Activated CD8-positive, alpha-beta memory T cell treated with anti-CD3 and anti-CD28 coated beads, Interleukin-2, amount 50 U/mL, for 4 hours (primary cell): ENCODE data around the gene CYYR1.
"Not testable (repeated sequence)": the region's sequence is repeated elsewhere in the genome, so short reads cannot be mapped to it uniquely, and the experiment has no call there.

Experiments used
- DNase-seq: peaks from one replicate; pipeline ENCODE4 v3.0.0-alpha.2; 2020

The CYYR1 gene

DNA sequence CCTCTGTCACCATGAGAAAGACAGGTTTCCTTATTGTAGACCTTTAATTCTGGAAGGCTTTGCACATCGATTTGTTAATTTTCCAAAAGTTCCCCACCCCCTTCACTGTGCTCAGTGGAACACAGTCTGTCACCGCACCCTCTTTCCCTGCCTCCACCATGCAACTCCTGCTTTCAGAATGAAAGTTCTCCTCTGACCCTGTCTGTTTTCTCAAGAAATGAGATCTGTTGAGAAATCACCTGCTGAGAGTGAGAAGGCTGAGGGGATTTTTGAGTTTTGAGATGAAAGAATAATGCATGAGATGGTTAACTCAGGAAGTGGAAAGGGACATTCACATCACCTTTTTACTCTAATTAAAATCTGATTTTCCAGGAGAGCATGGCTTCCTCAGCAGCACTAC, 99.6 kb downstream of the CYYR1 start:
- DNase-seq = no peak

DNA sequence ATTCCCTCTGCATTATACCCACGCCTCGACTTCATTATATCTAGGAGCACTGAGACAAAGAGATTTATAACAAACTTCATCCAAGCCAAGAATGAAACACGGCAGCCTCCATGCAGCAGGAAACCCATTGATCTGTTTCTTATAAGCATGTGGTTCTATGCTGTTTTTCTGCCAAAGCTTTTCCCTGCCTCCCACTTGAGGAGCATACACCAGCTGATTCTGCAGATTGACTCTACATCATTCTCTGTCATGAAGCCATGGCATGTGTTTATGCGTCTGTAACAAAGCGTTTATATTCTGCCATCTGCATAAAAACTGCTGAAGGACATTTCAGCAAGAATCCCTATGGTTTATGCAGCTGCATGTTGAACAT, 102.0 kb downstream of the CYYR1 start:
- no peak for DNase-seq

DNA sequence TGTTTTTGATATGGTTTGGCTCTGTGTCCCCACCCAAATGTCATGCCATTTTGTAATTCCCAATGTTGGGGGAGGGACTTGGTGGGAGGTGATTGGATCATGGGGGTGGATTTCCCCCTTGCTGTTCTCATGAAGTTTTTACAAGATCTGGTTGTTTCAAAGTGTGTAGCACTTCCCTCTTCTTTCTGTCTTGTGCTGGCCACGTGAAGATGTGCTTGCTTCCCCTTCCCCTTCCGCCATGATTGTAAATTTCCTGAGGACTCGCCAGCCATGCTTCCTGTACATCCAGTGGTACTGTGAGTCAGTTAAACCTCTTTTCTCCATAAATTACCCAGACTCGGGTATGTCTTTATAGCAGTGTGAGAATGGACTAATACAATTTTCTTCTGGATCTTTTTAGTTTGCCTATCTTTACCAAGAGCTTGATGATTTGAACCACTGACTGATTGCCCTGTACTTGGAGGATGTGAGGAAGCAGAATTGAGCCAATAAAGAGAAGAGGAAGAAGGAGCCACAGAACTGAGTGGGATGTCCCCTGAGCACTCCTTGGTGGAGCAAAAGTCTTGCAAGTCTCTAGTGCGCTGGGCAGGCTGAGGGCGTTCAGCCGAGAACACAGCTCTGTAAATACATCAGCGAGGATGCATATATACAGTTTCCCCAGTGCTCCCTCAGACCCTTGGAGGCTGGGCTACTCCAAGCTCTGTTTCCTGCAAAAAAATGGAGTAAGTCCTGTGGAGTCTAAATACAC, 102.6 kb downstream of the CYYR1 start:
- DNase-seq = no peak

DNA sequence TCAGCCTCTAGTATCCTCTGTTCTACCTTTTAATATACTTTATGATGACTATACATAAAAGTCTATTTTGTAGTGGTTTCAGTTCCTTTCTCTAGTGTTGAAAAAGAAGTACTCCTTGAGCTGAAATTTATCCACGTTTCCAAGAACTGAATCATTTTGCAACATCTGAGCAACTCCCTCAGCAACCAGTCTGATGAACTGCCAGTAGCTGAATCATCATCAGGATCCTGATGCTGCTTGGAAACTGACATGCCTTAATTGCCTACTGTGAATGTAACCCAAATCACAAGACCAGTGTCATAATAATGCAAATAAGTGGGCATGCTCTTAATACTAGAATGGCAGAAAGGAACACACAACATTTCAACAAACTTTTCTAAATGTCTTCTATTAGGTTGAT, 103.3 kb downstream of the CYYR1 start:
- DNase-seq = no peak

DNA sequence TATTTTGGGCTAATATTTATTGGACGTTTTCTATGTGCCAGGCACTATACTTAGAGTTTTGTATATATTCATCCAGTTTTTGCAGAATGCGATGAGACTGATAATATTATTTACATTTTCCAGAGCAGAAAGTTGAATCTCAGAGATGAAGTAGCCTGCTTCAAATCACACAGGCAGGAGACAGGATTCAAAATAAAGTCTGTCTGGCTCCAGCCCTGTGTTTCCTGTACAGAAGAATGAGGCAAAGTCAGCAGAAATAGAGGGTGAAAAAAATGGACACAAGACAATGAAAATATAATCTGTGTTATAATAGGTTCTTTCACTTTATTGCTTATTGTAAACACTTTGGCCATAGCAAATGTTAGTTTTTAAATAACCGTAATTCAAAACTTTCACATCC, 107.2 kb downstream of the CYYR1 start:
- no peak for DNase-seq

DNA sequence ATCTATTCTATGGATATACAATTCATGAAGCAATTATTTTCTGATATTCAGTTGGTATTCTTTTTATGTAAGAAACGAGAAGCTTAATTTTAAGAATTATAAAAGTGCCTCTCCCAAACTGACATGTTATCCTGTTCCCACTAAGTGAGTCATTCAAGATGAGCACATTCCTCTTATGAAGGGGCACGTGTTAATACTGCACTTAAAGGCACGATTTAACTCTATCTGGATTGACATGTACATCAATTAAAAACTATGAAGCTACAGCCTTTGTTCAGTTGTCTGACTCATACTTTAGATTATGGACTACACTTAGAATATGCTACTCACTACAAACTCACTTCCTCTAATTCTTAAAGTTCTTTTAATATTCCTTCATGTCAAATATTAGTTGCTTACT, 111.6 kb downstream of the CYYR1 start:
- DNase-seq = no peak

DNA sequence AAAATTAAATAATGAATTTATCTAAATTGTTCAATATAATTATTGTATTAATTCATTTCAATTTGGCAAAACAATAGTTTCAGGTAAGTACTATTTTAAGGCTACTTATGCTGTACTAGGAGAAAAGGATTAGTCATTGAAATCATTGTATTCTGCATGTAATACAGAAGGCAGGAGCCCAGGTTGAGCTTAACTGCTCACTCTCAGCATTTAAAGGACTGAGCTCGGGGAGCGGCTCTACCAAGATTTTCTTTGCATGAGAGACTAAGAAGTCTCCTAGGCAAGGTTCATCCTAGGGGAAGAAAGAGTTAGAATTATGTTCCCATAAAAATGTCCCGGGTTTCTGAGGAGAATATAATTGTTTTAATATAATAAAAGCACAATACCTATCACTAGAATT, 112.5 kb downstream of the CYYR1 start:
- DNase-seq = no peak

DNA sequence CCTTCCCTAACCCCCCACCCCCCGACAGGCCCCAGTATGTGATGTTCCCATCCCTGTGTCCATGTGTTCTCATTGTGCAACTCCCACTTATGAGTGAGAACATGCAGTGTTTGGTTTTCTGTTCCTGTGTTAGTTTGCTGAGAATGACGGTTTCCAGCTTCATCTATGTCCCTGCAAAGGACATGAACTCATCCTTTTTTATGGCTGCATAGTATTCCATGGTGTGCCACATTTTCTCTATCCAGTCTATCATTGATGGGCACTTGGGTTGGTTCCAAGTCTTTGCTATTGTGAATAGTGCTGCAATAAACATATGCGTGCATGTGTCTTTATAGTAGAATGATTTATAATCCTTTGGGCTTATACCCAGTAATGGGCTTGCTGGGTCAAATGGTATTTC, 114.2 kb downstream of the CYYR1 start:
- not testable (repeated sequence) for DNase-seq

DNA sequence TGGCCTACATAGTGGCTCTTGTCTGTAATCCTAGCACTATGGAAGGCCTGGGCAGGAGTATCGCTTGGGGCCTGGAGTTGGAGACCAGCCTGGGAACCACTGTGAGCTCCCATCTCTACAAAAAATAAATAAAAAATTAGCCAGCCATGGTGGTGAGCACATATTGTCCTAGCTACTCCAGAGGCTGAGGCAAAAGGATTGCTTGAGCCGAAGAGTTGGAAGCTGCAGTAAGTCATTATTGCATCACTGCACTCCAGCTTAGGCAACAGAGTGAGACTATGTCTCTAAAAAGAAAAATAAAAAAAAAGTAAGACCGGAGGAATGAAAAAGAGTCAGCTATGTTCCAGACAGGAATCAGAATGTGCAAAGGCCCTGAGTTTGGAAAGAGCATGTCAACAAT, 115.3 kb downstream of the CYYR1 start:
- DNase-seq = no peak

DNA sequence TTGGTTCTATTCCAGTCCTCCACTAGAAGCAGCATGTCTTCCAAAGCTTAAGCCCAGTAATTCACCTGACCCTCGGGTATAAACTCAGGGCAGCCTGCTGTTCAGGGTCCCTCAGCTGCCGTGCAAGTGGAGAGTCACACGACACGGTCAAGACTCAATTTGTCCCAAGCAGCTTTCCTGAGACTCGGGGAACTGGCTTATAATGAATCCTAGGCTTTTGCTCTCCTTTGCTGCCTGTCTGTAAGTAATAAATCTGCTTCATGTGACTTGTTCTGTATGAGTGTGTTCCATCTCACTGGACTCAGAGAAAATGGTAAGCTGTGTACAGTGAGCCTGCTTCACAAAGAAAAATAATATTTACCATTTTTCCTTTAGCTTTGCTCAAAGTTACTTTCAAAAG, 119.8 kb downstream of the CYYR1 start:
- DNase-seq = no peak

DNA sequence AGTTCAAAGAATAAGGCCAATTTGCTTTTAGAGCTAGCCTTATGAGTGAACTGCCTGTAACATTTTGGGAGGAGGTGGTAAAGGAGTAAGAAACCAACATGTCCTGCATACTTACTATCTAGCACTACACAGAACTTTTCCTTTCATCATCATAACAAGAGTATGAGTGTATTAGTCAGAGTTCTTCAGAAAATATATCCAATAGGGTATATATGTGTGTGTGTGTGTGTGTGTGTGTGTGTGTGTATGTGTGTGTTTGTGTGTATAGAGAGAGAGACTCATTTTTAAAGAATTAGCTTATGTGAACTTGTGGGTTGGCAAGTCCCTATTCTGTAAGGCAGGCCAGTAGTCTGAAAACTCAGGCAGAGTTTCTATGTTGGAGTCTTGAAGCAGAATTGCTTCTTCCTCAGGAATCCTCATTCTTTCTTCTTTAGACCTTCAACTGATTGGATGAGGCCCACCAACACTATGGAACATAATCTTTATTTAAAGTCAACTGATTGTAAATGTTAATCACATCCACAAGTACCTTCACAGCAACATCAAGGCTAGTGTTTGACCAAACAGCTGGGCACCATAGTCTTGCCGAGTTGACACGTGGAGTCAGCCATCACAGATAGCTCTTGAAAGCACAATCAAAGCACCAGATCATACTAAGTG, 121.9 kb downstream of the CYYR1 start:
- no peak for DNase-seq

DNA sequence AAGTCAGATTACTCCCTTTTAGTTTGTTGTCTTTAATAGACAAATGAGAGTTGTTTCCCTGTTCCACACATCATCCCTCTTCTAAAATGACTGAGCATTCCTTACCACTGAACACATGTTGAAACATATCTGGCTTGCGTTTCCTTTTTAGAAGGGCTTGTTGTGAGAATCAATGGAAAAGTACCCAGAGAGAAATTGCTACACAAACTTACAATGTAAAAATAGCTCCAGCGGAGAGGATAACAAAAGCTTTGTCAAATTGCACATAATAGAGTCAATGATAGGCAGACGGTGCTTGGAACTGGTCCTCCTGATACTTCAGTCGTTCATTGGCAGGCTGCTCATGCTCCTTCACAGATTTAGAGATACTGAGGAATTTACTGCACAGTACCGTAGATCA, 123.9 kb downstream of the CYYR1 start:
- DNase-seq = no peak

DNA sequence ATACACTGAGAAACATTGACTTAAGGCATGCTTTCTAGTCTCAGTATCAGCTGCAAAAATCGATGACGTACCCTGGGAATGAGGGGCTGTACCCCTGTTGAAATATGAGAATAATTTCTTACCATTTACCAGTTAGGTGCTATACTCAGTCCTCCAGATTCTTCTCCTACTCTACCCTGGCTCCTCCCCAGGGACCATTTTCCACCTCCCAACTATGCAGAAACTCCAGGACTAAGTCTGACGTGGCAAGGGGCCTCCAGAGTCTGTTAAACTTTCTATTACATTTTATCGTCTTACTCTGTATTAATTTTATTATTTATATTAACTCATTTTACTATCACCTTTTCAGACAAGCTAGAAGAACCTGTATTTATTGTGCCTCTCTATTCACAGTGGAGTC, 124.3 kb downstream of the CYYR1 start:
- no peak for DNase-seq

DNA sequence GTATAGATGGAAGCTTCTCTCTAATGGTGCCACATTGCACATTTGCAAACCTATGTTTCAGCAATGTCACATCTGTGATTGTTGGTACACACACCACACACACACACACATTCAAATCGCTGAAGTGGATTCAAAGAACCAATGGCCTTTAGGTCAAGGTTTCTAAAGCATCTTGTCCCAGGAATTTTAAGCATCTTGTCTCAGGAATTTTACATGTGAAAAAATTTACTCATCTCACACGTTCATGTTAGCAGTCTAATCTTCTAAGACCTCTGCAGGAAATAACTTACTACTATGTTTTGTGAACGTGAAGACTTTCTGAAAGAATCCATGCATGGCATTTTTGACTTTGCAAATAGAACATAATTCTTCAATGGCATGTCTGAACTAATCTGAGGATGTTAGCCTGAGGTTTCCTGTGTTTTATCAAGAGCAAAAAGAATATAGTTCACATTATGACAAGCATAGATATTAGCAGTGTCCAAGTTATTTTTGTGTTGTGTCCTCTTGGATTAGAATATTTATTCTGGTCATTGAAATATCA, 125.1 kb downstream of the CYYR1 start:
- no peak for DNase-seq

DNA sequence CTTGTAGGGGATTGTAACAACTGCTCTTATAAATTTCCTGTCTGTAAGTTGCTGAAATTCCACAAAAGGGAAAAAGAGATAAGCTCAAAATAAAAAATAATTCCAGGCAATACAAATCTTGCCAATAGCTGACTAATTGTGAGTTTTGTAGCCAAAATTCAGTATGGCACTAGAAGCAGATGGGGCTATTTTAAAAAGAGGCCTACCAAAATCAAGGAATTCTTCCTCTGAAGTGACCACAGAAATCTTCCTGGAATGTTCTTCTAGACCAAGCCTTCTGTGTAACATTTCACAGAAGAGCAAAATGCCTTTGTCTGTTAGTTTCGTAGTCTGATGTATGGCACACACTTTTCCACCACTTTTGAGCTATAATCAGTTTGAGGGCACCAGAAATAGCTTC, 127.6 kb downstream of the CYYR1 start:
- DNase-seq = no peak

DNA sequence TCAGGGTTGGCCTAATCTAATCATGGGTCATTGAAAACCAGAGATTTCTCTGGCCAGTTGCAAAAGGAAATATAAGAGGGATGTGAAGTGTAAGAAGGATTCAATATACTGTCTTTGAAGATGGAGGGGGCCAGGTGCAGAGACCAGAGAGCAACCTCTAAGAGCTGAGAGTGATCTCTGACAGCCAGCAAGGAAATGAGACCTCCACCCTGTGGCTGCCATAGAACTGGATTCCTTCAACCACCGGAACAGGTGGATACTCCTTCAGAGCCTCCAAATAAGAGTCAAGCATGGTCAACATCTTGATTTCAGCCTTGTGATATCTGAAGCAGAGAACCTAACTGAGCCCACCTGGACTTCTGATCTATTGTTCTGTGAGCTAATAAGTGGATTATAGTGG, 128.4 kb downstream of the CYYR1 start:
- DNase-seq = no peak

DNA sequence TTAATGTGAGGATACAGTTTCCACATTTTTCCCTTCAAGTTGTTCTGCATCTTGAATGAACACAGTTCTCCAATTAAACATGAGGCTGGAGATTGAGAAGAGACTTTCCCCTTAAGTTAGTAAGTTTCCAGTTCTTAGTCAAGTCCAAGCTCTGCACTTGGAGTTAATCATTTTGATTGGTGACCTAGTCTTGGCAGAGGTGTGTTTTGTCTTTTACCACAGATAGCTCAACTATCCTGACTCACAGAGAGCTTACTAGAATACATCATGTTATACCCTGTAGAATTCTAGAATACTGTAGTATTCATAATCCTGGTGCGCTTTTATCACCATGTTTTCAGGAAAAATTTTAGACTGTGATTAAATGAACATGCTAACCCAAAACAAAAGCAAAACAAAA, 129.2 kb downstream of the CYYR1 start:
- no peak for DNase-seq

DNA sequence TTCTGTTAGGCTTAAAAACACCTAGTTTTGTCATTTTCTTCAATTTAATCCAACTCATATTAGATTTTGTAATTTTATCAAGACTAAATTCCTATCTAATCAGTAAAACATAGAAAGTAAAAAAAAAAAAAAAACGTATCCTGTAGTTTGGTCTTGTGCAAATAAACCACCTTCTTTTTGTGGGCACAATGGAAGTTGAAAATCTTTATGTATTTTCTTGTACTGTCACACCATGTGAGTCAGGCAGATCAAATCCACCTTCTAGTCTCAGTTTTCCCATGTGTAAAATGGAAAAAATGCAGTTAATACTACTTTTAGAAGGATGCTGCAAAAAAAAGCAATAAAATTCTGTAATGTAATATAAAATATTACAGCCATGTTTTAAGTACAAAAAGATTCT, 129.8 kb downstream of the CYYR1 start:
- no peak for DNase-seq

DNA sequence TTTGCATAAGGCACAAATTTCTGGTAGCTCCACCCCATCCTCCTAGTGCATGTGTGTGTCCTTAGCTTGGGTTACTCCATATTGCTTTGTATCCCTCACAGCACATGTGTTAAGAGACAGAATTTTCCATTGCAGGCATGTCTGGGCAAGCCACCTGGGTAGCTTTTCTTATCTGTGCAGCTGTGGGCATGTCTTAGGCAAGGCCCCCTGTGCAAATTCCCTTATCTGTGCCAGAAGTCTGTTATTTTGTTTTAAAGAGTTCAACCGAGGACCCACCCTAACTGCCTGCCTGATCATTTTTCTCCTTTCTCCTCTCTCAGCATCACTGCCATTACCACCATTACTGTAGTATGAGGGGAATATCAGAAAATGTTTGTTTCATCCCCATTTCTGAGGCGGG, 131.9 kb downstream of the CYYR1 start:
- DNase-seq = no peak

DNA sequence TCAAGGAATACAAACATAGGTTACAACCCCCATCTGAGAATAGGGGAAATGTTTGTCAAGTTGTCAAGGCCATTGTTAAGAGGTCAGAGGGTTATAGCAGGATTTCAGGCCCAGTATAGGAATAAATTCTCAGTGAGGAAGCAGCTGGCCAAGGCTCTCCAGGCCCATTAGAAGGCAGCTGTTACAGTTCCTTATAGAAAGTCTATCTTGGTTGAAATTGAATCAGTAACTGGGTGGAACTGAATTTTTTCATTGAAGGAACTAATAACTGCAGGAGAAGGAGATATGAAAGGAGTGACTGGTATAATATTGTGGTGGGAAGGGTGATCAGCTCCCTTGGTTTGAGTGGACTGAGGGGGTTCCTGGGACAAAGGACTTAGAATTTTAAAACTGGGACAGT, 134.1 kb downstream of the CYYR1 start:
- no peak for DNase-seq

DNA sequence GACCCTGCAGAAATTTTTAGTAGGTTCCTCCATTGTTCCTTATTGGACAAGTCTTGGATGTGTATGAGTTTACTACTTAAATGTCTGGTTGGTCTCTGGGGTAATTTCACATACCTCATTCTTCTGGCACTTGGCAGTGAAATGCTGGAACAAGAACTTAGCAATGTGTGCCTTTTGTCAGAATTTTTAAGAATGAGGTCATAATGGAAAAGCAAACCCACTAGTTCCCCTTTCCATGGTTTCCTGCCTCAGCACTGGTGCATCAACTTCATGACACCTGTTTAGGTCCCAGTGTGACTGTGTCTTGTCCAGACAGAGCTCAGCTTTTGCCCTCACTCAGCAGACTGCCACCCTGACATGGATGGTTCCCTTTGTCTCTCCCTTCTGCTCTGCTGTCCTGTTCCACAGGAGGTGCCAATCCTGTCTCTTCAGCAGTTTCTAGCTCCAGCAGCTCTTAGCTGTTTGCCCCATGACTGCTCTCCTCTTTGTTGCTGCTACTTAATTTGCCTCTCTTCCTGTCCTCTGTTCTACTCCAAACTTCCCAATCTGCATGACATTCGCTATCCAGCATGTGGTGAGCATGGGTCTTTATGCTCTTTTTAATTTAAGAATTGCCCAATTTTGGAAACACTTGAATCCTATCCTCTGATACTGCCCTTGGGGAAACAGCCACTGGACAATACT, 135.6 kb downstream of the CYYR1 start:
- no peak for DNase-seq

DNA sequence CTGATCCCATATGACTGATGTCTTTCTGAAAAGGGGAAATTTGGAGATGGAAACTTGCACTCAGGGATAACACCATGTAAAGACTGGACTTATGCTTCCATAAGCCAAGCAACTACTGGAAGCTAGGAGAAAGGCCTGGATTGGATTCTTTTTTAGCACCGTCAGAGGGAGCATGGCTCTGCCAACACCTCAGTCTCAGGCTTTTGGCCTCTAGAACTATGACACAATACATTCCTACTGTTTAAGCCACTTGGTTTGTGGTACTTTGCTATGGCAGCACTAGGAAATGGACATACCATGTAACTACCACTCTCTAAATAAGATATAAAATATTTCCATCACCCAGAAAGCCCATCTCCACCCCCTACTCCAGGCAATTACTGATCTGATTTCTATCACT, 139.7 kb downstream of the CYYR1 start:
- DNase-seq = no peak

DNA sequence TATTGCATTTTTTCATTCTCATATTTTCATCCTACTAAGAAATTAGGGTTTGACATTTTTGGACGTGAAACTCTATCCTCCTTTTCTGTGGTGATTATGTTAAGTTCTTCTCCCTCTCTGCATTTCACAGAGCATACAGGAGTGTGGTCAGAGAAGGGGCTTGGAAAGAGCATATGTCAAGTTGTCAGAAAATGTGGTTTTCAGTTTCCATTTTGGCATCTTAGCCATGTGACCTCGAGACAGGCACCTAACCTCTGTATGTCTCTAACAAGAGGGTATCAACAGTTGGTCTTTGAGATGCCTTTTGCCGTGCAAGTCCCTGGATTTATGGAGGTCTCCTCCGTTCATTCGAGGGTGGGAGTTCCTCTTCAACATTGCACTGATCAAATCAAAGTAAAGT, 140.7 kb downstream of the CYYR1 start:
- no peak for DNase-seq

DNA sequence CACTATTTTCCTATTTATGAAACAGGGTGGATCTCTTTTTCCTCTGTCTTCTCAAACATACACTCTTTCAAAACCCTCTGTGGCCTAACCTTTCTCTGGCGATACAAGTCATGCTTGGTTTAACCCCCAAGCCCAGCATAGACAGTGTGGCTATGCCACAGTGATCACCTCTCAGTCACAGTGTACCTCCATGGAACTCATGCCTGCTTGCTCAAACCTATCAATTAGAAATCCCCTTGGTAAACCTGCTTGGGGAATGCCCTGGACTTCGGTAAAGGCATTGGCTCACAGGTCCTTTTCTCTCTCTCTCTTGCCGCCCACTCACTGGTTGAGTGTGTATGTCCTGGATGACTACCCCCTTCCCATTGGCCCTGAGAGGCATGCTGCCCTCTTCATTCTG, 147.5 kb downstream of the CYYR1 start:
- no peak for DNase-seq
